Hepatocyte (in vitro differentiated cells): Measurements from ENCODE around the gene SPSB1.

Experiments used
- CTCF ChIP-seq: fragments of 200-600 bp; sonication (generic); IDR thresholded peaks from 2 replicates; pipeline ENCODE4 v1.5.1; 2016; ENCODE audit warnings: antibody characterized with exemption, mild to moderate bottlenecking; ENCODE audit not compliant: poor library complexity
- EZH2phosphoT487 ChIP-seq: fragments of 200-600 bp; sonication (generic); IDR thresholded peaks from one replicate; pipeline ENCODE4 v1.6.1; 2018; ENCODE audit warnings: antibody characterized with exemption, mild to moderate bottlenecking, low read depth, moderate library complexity; ENCODE audit not compliant: unreplicated experiment, severe bottlenecking

- no peak for TF ChIP-seq CTCF
- no peak for TF ChIP-seq EZH2phosphoT487
Measured at GRCh38 chr1:9316512-9316911, 23.8 kb downstream of the SPSB1 start.
